GM12801 (cell line): ENCODE measurements around the gene ABHD8.

Experiments
- TF ChIP-seq, protein P1 (sequence below): IDR thresholded peaks from one replicate; pipeline ENCODE4 v1.5.1; 2011; ENCODE audit warnings: control low read depth; ENCODE audit not compliant: insufficient read length; ENCODE audit errors: extremely low read depth

ABHD8 gene

DNA sequence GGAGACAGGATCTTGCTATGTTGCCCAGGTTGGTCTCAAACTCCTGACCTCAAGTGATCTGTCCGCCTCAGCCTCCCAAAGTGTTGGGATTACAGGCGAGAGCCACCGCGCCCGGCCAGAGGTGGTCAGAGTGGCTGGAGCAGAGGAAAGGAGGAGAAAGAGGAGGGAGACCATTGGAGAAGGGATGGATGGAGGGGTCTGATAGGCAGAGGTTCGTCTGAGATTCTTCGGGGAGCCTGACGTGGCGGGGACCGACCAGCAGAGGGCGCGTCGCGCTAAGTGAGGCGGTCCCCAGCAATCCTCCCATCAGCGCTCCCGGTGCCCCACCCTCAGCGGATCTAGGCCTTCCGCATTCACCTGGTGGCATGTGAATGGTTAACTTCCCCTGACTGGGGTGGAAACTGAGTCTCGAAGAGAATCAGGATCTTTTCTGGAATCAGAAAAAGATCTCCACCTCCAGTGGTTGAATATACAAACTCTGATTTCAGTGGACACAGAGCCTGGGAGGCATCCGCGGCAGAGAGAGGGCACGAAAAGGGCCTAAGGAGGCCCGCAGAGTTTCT, 43.0 kb upstream of the ABHD8 start:
- TF ChIP-seq, protein P1, sequence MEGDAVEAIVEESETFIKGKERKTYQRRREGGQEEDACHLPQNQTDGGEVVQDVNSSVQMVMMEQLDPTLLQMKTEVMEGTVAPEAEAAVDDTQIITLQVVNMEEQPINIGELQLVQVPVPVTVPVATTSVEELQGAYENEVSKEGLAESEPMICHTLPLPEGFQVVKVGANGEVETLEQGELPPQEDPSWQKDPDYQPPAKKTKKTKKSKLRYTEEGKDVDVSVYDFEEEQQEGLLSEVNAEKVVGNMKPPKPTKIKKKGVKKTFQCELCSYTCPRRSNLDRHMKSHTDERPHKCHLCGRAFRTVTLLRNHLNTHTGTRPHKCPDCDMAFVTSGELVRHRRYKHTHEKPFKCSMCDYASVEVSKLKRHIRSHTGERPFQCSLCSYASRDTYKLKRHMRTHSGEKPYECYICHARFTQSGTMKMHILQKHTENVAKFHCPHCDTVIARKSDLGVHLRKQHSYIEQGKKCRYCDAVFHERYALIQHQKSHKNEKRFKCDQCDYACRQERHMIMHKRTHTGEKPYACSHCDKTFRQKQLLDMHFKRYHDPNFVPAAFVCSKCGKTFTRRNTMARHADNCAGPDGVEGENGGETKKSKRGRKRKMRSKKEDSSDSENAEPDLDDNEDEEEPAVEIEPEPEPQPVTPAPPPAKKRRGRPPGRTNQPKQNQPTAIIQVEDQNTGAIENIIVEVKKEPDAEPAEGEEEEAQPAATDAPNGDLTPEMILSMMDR, result peak; percentile 15

GRCh38 chr19:17341845-17342244, 38.6 kb upstream of the ABHD8 start:
- TF ChIP-seq, protein P1, result no peak

GRCh38 chr19:17341386-17341785, 38.2 kb upstream of the ABHD8 start:
- TF ChIP-seq, protein P1, result no peak

DNA sequence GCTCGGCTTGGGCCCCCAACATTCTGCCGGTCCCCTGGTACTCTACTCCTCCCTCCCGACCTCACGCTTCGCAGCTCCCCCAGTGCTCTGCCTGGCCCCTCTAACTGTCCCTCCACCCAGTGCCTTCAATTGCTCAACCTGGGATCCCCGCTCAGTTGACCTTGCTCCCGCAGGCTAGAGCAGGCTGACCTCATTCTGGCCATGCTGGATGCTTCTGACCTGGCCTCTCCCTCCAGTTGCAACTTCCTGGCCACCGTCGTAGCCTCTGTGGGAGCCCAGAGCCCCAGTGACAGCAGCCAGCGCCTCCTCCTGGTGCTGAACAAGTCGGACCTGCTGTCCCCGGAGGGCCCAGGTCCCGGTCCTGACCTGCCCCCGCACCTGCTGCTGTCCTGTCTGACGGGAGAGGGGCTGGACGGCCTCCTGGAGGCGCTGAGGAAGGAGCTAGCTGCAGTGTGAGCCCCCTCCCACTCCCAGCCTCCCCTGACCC, 37.7 kb upstream of the ABHD8 start:
- TF ChIP-seq, protein P1, result no peak

DNA sequence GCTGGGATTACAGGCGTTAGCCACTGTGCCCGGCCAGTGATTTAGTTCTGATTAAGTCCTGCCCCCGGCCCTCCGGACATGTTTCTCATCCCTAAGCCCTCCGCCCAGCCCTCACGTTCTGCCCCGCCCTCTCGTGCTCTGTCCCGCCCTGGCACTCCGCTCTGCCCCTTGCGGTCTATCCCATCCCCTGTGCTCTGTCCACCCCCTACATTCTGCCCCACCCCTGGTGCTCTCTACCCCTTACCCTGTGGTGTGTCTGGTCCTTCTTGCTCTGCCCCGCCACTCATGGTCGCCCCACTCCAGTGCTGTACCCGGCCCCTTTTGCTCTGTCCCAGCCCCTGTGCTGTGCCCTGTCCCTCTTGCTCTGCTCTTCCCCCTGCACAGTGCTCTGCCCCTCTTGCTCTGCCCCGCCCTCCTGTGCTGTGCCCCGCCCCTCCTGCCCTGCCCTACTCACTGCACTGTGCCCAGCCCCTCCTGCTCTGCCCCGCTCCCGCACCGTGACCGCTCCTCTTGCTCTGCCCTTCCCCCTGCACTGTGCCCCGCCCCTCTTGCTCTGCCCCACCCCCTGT, 37.2 kb upstream of the ABHD8 start:
- TF ChIP-seq, protein P1, result no peak

DNA sequence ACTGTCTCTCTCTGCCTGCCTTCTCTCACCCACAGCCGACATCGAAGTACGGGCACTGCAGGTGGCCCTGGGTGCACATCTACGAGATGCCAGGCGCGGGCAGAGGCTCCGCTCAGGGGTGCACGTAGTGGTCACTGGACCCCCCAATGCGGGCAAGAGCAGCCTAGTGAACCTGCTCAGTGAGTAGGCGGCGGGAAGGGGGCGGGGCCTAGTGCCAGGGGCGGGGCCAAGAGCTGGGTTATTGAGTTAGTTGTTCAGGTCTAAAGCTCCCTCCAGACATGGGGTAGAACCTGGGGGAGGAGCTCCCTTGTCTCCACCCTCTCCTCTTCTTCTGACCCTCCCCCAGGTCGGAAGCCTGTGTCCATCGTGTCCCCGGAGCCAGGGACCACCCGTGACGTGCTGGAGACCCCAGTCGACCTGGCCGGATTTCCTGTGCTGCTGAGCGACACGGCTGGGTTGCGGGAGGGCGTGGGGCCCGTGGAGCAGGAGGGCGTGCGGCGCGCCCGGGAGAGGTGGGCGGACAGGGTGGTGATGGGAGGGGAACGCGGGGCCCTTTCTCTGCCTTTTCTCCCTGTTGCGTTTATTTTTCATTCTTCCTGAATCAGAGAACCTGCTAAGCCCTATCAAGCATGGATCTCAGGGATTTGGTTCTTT, 36.0 kb upstream of the ABHD8 start:
- TF ChIP-seq, protein P1, result no peak

- TF ChIP-seq, protein P1, result no peak
These were observed 35.3 kb upstream of the ABHD8 start for GRCh38 chr19:17338433-17339078.
